HepG2 (cell line): ENCODE data around the gene ZFAND6. TPM values are rescaled to one million over a fixed set of nuclear protein-coding genes. Genes with fewer than 3 reads are reported as not detected.
A peak's percentile ranks its signal among the peaks of the same experiment; 100 is the strongest.

Experiments
- ATAC-seq: fragments of 200-7000 bp; cut with Tn5 transposase; 3 replicates; pipeline ENCODE4 v1.9.1; 2020; ENCODE audit warnings: mild to moderate bottlenecking, moderate library complexity
- BruUV-seq: library from RNA; stranded (reverse); fragments of 400-500 nt; replicated peaks from 2 replicates; lab custom pipeline; 2021; lab: Mats Ljungman, UMichigan
- CTCF ChIA-PET: fragments of 300-600 bp; formaldehyde crosslinking; extraction: SDS; loops from one replicate; lab custom pipeline; 2021; ENCODE audit warnings: low total read pairs, inconsistent platforms, low intra/inter-chr PET ratio; lab: Yijun Ruan, JAX
- POLR2A ChIA-PET: fragments of 350-600 bp; sonication (Branson Sonifier 250); formaldehyde crosslinking; loops from one replicate; lab custom pipeline; 2020; ENCODE audit warnings: antibody characterized with exemption, inconsistent platforms; lab: Yijun Ruan, JAX
- DNase-seq: peaks from one replicate; pipeline ENCODE4 v3.0.0-alpha.2; 2015; ENCODE audit warnings: low spot score
- FAIRE-seq: peaks from 3 replicates; lab custom pipeline; 2011; peaks lifted over from hg19 to GRCh38; lab: Jason Lieb, UNC
- H2AFZ ChIP-seq: one replicate; pipeline ENCODE4 v1.6.1; 2011; ENCODE audit warnings: low read length, inconsistent platforms
- H3K27ac ChIP-seq: fragments of 300-600 bp; 3 replicates; pipeline ENCODE4 v1.8.0; 2011; ENCODE audit warnings: mixed run types, mild to moderate bottlenecking, mixed read lengths, low read length, inconsistent platforms; ENCODE audit not compliant: insufficient read depth; ENCODE audit errors: extremely low read length
- H3K27me3 ChIP-seq, 2 experiments: fragments of 200-600 bp in 1 of 2; 2 replicates in 1 of 2; 3 replicates in 1 of 2; pipeline versions ENCODE4 v1.6.0 to v1.8.0; 2011; ENCODE audit warnings: low read length in 2 of 2, mild to moderate bottlenecking in 2 of 2, moderate library complexity in 2 of 2, inconsistent platforms in 1 of 2; ENCODE audit not compliant: insufficient read depth in 2 of 2, control insufficient read depth in 1 of 2
- H3K36me3 ChIP-seq, 2 experiments: fragments of 200-600 bp in 1 of 2; replicated peaks in 1 of 2; 2 replicates in 1 of 2; 3 replicates in 1 of 2; pipeline versions ENCODE4 v1.5.1 to v1.8.0; 2011; ENCODE audit warnings: low read length in 2 of 2, inconsistent platforms in 1 of 2; ENCODE audit not compliant: insufficient read depth in 2 of 2, control insufficient read depth in 1 of 2
- H3K4me1 ChIP-seq: 2 replicates; pipeline ENCODE4 v1.5.1; 2012; ENCODE audit warnings: low read length, inconsistent platforms; ENCODE audit not compliant: insufficient read depth
- H3K4me2 ChIP-seq: 2 replicates; pipeline ENCODE4 v1.6.0; 2011; ENCODE audit warnings: low read depth, low read length, inconsistent platforms
- H3K4me3 ChIP-seq, 3 experiments: fragments of 200-600 bp in 1 of 3; sonication (generic), shearing (Covaris generic) in 1 of 3; replicated peaks in 1 of 3; 2 replicates each; pipeline ENCODE4 v1.5.1; 2011 to 2016; ENCODE audit warnings: low read length in 3 of 3, inconsistent platforms in 2 of 3, low read depth in 2 of 3, mild to moderate bottlenecking in 2 of 3, control low read depth in 1 of 3, mixed read lengths in 1 of 3; ENCODE audit not compliant: insufficient read depth in 1 of 3
- H3K79me2 ChIP-seq: one replicate; pipeline ENCODE4 v1.6.1; 2011; ENCODE audit warnings: low read length, inconsistent platforms; ENCODE audit not compliant: insufficient read depth
- H3K9ac ChIP-seq: 2 replicates; pipeline ENCODE4 v1.6.0; 2011; ENCODE audit warnings: mild to moderate bottlenecking, low read depth, low read length, inconsistent platforms; ENCODE audit not compliant: insufficient read depth
- H3K9me3 ChIP-seq: 2 replicates; pipeline ENCODE4 v1.5.1; 2012; ENCODE audit warnings: mild to moderate bottlenecking, low read length
- H4K20me1 ChIP-seq: 2 replicates; pipeline ENCODE4 v1.6.0; 2011; ENCODE audit warnings: inconsistent platforms, mild to moderate bottlenecking, low read length, moderate library complexity; ENCODE audit not compliant: insufficient read depth
- BRCA1 ChIP-seq: sonication (generic); formaldehyde crosslinking; IDR thresholded peaks from 2 replicates; pipeline ENCODE4 v1.4.0; 2020; ENCODE audit warnings: missing genetic modification reagents
- KDM5A ChIP-seq: fragments of 200-600 bp; sonication (generic); IDR thresholded peaks from 2 replicates; pipeline ENCODE4 v1.7.0; 2018; ENCODE audit warnings: antibody characterized with exemption, mild to moderate bottlenecking, low read length, borderline replicate concordance
- NFE2 ChIP-seq: sonication (generic); formaldehyde crosslinking; IDR thresholded peaks from 2 replicates; pipeline ENCODE4 v1.4.0; 2020; ENCODE audit warnings: missing genetic modification reagents
- PPARG ChIP-seq: conservative IDR thresholded peaks from 2 replicates; pipeline ENCODE4 v1.6.1; 2016; ENCODE audit warnings: missing biosample characterization, missing genetic modification reagents
- SETDB1 ChIP-seq: sonication (generic); formaldehyde crosslinking; IDR thresholded peaks from 2 replicates; pipeline ENCODE4 v1.5.1; 2020; ENCODE audit warnings: missing genetic modification reagents, mild to moderate bottlenecking, borderline replicate concordance
- TGIF2 ChIP-seq: IDR thresholded peaks from 2 replicates; pipeline ENCODE4 v1.6.1; 2016; ENCODE audit warnings: control low read depth, missing compliant biosample characterization
- THAP11 ChIP-seq: IDR thresholded peaks from 2 replicates; pipeline ENCODE4 v1.6.1; 2016; ENCODE audit warnings: missing biosample characterization, missing genetic modification reagents
- ZIK1 ChIP-seq: sonication (generic); formaldehyde crosslinking; IDR thresholded peaks from 2 replicates; pipeline ENCODE4 v1.5.0; 2020; ENCODE audit warnings: mild to moderate bottlenecking, low read depth, missing genetic modification reagents, borderline replicate concordance
- ZSCAN29 ChIP-seq: sonication (generic); formaldehyde crosslinking; conservative IDR thresholded peaks from 2 replicates; pipeline ENCODE4 v1.4.0; 2020; ENCODE audit warnings: mild to moderate bottlenecking, missing genetic modification reagents
- WGBS: methylation state at CpG from one replicate; pipeline ENCODE4 v1.1.6; 2017; ENCODE audit warnings: low lambda C conversion rate; 5-methylcytosine and 5-hydroxymethylcytosine counted together
- in situ Hi-C: cut with HindIII; loops from 2 replicates; pipeline ENCODE4 v1.10.0; 2017; ENCODE audit warnings: low pct_unique_long_range_greater_than_20kb; ENCODE audit not compliant: extremely low pct_ligation_motif_present
- intact Hi-C: fragments of 100-400 bp; cut with micrococcal nuclease; formaldehyde crosslinking; loops from one replicate; pipeline ENCODE4 v1.10.0; 2022; ENCODE audit not compliant: unreplicated experiment
- polyA plus RNA-seq, 8 experiments: library from polyadenylated mRNA; depleted of rRNA in 3 of 8; stranded (reverse) in 7 of 8; unstranded in 1 of 8; fragments of >200 nt; fragmentation: Illumina TruSeq in 4 of 8; extraction: Trizol in 4 of 8; gene quantifications; 2 replicates each; pipeline versions ENCODE4 v1.2.1 to v1.2.3, GENCODE V29; 2011 to 2016; ENCODE audit warnings: low read depth in 4 of 8, missing spikeins in 1 of 8, mixed read lengths in 1 of 8; ENCODE audit not compliant: insufficient read depth in 1 of 8
- total RNA-seq, 5 experiments: library from RNA; depleted of rRNA; stranded (reverse); fragments of >200 nt; fragmentation: Illumina TruSeq; extraction: Trizol; gene quantifications; 2 replicates each; pipeline ENCODE4 v1.2.3, GENCODE V29; 2016; ENCODE audit warnings: low read depth in 1 of 5
- TF ChIP-seq, protein P1 (sequence below): sonication (generic); formaldehyde crosslinking; IDR thresholded peaks from 2 replicates; pipeline ENCODE4 v1.5.0; 2020; ENCODE audit warnings: mild to moderate bottlenecking, missing genetic modification reagents, borderline replicate concordance
- TF ChIP-seq, protein P2 (sequence below): sonication (generic); formaldehyde crosslinking; IDR thresholded peaks from 2 replicates; pipeline ENCODE4 v1.8.1; 2023; ENCODE audit warnings: mild to moderate bottlenecking, moderate library complexity, missing genetic modification reagents
- TF ChIP-seq, protein P3 (sequence below): sonication (generic); formaldehyde crosslinking; IDR thresholded peaks from 2 replicates; pipeline ENCODE4 v1.5.0; 2020; ENCODE audit warnings: mild to moderate bottlenecking, missing genetic modification reagents
- TF ChIP-seq, protein P4 (sequence below): sonication (generic); formaldehyde crosslinking; IDR thresholded peaks from 2 replicates; pipeline ENCODE4 v1.8.1; 2022; ENCODE audit warnings: low read depth, mild to moderate bottlenecking, missing genetic modification reagents

The ZFAND6 gene
- total and polyA plus RNA-seq, 2 of the 13 experiments (the other 11 are each of a cell fraction or from before 2014, with no cell fraction given) = 84.2 to 115 TPM

DNA sequence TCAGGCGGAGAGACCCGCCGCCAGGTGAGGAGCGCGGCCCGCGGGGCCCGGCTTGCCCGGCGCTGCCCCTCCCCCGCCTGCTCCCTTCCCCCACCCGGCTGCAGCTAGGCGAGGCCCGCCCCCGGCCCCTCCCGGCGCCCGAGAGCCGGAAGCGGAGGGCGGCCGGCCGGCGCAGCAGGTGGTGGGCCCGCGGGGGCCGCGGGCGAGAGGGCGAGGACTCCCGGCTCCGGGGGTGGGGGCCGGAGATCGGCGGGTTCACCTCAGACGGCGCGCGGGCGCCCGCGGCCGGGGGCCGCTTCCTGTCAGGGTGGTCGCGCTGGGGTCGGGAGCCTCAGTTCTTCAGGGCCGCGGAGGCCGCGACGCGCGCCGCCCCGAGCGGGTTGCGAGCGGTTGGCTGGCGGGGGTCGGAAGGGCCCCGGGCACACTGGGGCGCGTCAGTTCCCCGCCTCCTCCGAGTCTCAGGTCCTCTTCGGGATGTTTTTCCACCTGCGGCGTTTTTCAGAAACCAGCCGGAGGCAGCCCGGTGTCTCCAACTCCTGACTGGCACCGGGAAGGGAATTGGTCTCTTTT lies 395 bp downstream of the ZFAND6 start (continued):
- TF ChIP-seq, protein P1, sequence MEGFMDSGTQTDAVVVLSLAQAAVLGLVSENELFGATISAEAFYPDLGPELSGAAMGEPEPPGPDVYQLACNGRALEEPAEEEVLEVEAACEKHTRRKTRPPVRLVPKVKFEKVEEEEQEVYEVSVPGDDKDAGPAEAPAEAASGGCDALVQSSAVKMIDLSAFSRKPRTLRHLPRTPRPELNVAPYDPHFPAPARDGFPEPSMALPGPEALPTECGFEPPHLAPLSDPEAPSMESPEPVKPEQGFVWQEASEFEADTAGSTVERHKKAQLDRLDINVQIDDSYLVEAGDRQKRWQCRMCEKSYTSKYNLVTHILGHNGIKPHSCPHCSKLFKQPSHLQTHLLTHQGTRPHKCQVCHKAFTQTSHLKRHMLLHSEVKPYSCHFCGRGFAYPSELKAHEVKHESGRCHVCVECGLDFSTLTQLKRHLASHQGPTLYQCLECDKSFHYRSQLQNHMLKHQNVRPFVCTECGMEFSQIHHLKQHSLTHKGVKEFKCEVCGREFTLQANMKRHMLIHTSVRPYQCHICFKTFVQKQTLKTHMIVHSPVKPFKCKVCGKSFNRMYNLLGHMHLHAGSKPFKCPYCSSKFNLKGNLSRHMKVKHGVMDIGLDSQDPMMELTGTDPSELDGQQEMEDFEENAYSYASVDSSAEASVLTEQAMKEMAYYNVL = no peak
- TF ChIP-seq BRCA1 (CRISPR knock-in tag) = no peak

DNA sequence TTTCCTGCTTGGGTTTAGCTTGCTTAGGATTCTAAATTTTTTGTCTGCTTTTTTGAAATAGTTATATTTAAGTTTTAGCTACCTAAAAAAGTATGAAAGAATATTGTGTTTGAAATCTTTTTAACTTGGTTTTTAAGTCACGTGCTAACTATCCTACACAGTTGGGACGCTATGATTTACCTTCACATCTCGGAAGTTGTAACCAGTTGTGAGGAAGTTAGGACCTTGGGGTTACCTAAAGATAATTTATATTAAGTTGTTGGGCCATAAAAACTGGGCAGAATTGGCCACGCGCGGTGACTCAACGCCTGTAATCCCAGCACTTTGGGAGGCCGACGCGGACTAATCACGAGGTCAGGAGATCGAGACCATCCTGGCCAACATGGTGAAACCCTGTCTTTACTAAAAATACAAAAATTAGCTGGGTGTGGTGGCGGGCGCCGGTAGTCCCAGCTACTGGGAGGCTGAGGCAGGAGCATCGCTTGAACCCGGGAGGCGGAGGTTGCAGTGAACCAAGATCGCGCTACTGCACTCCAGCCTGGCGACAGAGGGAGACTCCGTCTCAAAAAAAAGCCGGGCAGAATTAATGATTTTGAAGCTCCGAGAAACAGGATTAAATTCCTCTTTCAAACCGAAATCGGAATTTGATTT lies 1.0 kb downstream of the ZFAND6 start:
- Histone ChIP-seq H3K27me3 (no peaks in the 10 kb centered on the region), H3K36me3 (no peaks in the 10 kb centered on the region), H3K79me2 (peaks cover 54% of the 10 kb centered on the region), H2AFZ (no peak overlapping the region), H3K27ac (peak overlapping the region; percentile 94), H4K20me1 (peaks cover 19% of the 10 kb centered on the region), H3K9ac (peak overlapping the region; percentile 91), H3K4me2 (peak overlapping the region; percentile 69), H3K4me3 (peak overlapping the region; percentile 59 to 97 (median 77)), H3K9me3 (no peaks in the 10 kb centered on the region), H3K4me1 (peaks cover 45% of the 10 kb centered on the region)
- 1% methylated on average over 20 of the region's 26 CpGs for WGBS
- ChIA-PET CTCF (interaction anchor here (0.6 kb wide), 1 partner anchor 175 kb away, joined by 4 read pairs; no protein-coding TSS in a partner anchor), POLR2A (interaction anchor here (1.4 to 2.0 kb wide), 4 partner anchors 12 to 112 kb away, joined by 6 to 17 read pairs (median 8); partner anchors contain the start of gene FAH)
- ATAC-seq (no peak), DNase-seq (peak; percentile 5), FAIRE-seq (no peak)
- BruUV-seq = no TSS peak
- intact Hi-C loops = no loop called here
- in situ Hi-C loops = loop anchor here (5.0 kb wide), 1 partner anchor 112 kb away; no protein-coding TSS in a partner anchor
- TF ChIP-seq, protein P2, sequence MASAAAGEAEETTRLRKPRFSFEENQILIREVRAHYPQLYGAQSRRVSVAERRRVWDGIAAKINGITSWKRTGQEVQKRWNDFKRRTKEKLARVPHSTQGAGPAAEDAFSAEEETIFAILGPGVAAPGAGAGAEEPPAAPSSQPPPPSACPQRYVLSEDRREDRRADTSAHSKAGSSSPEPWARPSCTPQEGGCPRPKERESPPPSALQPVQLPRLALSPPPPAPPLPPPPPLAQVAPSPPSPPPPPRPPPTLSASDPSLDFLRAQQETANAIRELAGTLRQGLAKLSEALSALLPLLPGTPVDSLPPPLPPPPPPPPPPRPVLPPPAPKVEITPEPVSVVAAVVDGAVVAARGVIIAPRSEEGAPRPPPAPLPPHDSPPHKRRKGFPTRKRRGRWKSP (CRISPR knock-in tag) = no peak
- TF ChIP-seq TGIF2 = no peak
- TF ChIP-seq PPARG = no peak
- 0 out of 2 replicates have a peak, but pooled peaks have one; percentile 1 for TF ChIP-seq THAP11 (CRISPR knock-in tag)
- TF ChIP-seq ZIK1 = no peak
- peak; percentile 53; the same call in 1 of the 2 replicates for TF ChIP-seq KDM5A
- TF ChIP-seq, protein P3, sequence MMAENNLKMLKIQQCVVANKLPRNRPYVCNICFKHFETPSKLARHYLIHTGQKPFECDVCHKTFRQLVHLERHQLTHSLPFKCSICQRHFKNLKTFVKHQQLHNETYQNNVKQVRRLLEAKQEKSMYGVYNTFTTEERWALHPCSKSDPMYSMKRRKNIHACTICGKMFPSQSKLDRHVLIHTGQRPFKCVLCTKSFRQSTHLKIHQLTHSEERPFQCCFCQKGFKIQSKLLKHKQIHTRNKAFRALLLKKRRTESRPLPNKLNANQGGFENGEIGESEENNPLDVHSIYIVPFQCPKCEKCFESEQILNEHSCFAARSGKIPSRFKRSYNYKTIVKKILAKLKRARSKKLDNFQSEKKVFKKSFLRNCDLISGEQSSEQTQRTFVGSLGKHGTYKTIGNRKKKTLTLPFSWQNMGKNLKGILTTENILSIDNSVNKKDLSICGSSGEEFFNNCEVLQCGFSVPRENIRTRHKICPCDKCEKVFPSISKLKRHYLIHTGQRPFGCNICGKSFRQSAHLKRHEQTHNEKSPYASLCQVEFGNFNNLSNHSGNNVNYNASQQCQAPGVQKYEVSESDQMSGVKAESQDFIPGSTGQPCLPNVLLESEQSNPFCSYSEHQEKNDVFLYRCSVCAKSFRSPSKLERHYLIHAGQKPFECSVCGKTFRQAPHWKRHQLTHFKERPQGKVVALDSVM (CRISPR knock-in tag) = peak; percentile 94
- TF ChIP-seq, protein P4, sequence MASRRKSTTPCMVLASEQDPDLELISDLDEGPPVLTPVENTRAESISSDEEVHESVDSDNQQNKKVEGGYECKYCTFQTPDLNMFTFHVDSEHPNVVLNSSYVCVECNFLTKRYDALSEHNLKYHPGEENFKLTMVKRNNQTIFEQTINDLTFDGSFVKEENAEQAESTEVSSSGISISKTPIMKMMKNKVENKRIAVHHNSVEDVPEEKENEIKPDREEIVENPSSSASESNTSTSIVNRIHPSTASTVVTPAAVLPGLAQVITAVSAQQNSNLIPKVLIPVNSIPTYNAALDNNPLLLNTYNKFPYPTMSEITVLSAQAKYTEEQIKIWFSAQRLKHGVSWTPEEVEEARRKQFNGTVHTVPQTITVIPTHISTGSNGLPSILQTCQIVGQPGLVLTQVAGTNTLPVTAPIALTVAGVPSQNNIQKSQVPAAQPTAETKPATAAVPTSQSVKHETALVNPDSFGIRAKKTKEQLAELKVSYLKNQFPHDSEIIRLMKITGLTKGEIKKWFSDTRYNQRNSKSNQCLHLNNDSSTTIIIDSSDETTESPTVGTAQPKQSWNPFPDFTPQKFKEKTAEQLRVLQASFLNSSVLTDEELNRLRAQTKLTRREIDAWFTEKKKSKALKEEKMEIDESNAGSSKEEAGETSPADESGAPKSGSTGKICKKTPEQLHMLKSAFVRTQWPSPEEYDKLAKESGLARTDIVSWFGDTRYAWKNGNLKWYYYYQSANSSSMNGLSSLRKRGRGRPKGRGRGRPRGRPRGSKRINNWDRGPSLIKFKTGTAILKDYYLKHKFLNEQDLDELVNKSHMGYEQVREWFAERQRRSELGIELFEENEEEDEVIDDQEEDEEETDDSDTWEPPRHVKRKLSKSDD = no peak
- TF ChIP-seq ZSCAN29 = no peak
- no peak for TF ChIP-seq NFE2
- TF ChIP-seq SETDB1 (CRISPR knock-in tag) = no peak
